Activated CD4-positive, alpha-beta T cell treated with anti-CD3 and anti-CD28 coated beads, Interleukin-2, amount 10 ng/mL, durations not matched to agents 7 days and 5 days (primary cell): Measurements from ENCODE around the gene SIX6. TPM values are rescaled to one million over a fixed set of nuclear protein-coding genes. Genes with fewer than 3 reads are reported as not detected.

Source experiments
- CTCF ChIA-PET: fragments of 350-600 bp; sonication (Branson Sonifier 250); formaldehyde crosslinking; loops from one replicate; lab custom pipeline; 2021; ENCODE audit warnings: antibody characterized with exemption; lab: Charles Lee
- POLR2A ChIA-PET: fragments of 350-600 bp; sonication (Branson Sonifier 250); formaldehyde crosslinking; loops from one replicate; lab custom pipeline; 2021; ENCODE audit warnings: antibody characterized with exemption; lab: Charles Lee
- DNase-seq: peaks from one replicate; pipeline ENCODE4 v3.0.0-alpha.2; 2020
- H3K27ac Mint-ChIP-seq: one replicate; pipeline ENCODE4 v1.8.0; 2021; ENCODE audit warnings: mild to moderate bottlenecking, moderate library complexity, mixed read lengths
- H3K27me3 Mint-ChIP-seq: one replicate; pipeline ENCODE4 v1.8.0; 2021; ENCODE audit warnings: mixed read lengths
- H3K36me3 Mint-ChIP-seq: one replicate; pipeline ENCODE4 v1.8.0; 2021; ENCODE audit warnings: low read depth, mixed read lengths
- H3K4me1 Mint-ChIP-seq: one replicate; pipeline ENCODE4 v1.8.0; 2021; ENCODE audit warnings: mixed read lengths
- H3K4me3 Mint-ChIP-seq: one replicate; pipeline ENCODE4 v1.8.0; 2021; ENCODE audit warnings: mild to moderate bottlenecking, moderate library complexity, mixed read lengths
- H3K9me3 Mint-ChIP-seq: one replicate; pipeline ENCODE4 v1.8.0; 2021; ENCODE audit warnings: mixed read lengths
- total RNA-seq, 2 experiments: library from RNA; stranded (reverse); gene quantifications; one replicate each; pipeline ENCODE4 v1.2.3, GENCODE V29; 2021

Gene SIX6
- total RNA-seq, 2 experiments from 2014 or later = not detected

DNA sequence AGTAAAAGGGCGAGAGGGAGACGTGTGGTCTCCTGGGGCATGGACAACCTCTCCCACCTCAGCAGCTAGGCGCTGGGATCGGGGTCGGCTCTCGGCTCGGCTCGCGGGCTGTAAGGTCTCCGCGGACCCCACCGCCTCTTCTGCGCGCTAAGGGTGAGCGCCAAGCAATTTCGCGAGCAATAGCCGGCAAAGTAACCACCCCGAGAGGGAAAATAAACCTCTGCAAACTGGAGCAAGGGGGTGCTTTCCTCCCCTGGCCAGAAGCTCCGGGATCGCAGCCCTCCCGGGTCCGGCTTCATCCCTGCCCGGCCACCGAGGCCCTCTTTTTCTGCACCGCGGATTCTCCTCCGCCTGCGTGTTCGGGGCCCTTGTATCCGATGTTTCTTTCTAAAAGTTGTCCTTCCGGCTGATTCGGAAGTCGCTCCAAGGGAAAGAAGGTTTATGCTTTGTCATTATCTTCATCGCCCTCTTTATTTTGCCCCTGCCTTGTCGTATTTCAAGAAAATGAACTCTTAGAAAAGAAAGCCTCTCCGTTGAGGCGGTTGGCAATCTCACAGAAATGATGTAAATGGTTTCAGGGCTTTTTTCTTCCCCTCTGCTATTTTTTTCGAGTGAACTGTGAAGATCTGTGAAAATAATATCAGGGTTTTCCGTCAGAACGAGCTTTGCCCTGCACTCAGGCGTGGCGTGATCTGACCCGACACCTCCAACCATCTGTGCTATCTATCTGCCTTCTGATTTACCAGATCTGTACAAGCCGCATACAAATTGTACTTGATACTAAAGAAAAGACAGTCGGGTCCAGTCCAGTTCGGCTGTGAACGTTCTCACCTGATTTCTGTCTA lies 1.7 kb upstream of the SIX6 start:
- no peak overlapping the region for H3K4me3 Mint-ChIP-seq
- CTCF ChIA-PET = no interaction called here
- no peak for DNase-seq
- peaks cover 86% of the 10 kb centered on the region for H3K27me3 Mint-ChIP-seq
- peaks cover 9% of the 10 kb centered on the region for H3K4me1 Mint-ChIP-seq
- H3K9me3 Mint-ChIP-seq = peaks cover 2% of the 10 kb centered on the region
- POLR2A ChIA-PET = no interaction called here
- no peaks in the 10 kb centered on the region for H3K36me3 Mint-ChIP-seq
- peak overlapping the region; percentile 73 for H3K27ac Mint-ChIP-seq

DNA sequence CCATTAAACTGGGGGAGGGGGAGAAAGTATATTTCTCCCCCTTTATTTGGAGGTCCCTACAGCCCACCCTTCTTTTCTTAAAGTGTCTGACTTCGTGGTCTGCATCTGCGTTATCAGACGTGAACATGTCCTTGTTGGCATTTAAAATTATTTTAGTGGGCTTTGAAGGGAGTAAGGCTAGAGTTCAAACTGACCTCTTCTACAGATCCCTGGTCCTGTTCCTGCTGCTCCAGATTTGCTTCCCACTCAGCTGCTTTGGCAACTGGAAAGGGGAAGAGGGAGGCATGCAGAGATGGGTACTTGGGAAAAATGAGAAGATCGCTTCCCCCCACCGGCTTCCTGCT lies 611 bp upstream of the SIX6 start:
- Mint-ChIP-seq H3K9me3 (peaks cover 3% of the 10 kb centered on the region), H3K27me3 (peaks cover 90% of the 10 kb centered on the region), H3K4me1 (peaks cover 9% of the 10 kb centered on the region), H3K36me3 (no peaks in the 10 kb centered on the region), H3K27ac (peak overlapping the region; percentile 62), H3K4me3 (no peak overlapping the region)
- CTCF ChIA-PET = no interaction called here
- no peak for DNase-seq
- POLR2A ChIA-PET = no interaction called here

DNA sequence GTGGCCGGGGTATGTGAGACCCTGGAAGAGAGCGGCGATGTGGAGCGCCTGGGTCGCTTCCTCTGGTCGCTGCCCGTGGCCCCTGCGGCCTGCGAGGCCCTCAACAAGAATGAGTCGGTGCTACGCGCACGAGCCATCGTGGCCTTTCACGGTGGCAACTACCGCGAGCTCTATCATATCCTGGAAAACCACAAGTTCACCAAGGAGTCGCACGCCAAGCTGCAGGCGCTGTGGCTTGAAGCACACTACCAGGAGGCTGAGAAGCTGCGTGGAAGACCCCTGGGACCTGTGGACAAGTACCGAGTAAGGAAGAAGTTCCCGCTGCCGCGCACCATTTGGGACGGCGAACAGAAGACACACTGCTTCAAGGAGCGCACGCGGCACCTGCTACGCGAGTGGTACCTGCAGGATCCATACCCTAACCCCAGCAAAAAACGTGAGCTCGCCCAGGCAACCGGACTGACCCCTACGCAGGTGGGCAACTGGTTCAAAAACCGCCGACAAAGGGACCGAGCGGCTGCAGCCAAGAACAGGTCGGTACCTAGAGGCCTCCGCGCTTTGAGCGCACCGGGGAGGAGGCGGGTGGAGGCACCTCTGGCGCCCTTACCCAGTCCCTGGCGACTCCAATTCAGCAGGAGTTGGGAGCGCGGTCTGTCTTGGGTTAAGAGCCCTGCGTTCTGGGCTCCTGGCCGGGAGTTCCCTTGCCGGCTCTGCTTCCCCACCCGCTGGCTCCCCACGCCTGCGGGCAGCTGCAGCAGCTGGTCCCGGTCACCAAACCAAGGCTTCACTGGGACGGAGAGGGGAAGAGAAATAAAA lies 700 bp downstream of the SIX6 start:
- DNase-seq = no peak
- ChIA-PET CTCF (no interaction called here), POLR2A (no interaction called here)
- Mint-ChIP-seq H3K4me3 (peak overlapping the region; percentile 22), H3K27ac (no peak overlapping the region), H3K4me1 (peaks cover 13% of the 10 kb centered on the region), H3K9me3 (peaks cover 3% of the 10 kb centered on the region), H3K36me3 (no peaks in the 10 kb centered on the region), H3K27me3 (peaks cover 90% of the 10 kb centered on the region)

DNA sequence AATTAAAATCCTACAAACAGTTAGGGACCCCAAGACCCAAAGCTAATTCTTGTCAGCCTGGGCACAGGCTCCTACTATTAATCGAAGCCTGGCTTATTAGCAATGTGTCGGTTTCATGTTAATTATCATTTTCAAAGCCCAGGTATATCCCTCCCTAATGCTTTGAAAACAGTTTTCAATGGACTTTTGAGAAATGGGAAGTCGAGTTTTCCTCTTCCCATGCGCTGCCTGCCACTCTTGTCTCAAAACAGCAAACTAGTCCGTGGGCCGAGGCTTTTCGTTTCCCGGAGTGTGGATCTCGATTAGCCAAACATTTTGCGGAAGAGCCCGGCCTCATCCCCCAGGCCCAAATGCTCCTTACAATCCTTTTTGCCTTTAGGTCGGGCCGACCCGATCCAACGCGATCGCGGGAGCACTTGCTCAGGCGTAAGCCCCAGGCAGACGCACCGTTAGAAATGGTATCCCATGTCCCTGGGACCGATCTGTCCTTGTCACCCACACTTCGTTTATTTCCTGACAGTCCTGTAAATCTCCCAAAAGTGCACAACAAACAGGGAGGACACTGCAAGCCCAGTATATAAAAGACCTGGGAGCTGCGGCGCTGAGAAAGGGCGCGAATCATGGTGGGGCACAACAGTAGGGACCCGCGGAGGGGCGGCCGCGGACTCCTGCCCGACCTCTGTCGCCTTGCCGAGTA lies 1.5 kb downstream of the SIX6 start:
- ChIA-PET POLR2A (no interaction called here), CTCF (no interaction called here)
- Mint-ChIP-seq H3K27ac (peak overlapping the region; percentile 46), H3K36me3 (no peaks in the 10 kb centered on the region), H3K4me1 (peaks cover 13% of the 10 kb centered on the region), H3K4me3 (no peak overlapping the region), H3K27me3 (peaks cover 89% of the 10 kb centered on the region), H3K9me3 (peaks cover 3% of the 10 kb centered on the region)
- no peak for DNase-seq

DNA sequence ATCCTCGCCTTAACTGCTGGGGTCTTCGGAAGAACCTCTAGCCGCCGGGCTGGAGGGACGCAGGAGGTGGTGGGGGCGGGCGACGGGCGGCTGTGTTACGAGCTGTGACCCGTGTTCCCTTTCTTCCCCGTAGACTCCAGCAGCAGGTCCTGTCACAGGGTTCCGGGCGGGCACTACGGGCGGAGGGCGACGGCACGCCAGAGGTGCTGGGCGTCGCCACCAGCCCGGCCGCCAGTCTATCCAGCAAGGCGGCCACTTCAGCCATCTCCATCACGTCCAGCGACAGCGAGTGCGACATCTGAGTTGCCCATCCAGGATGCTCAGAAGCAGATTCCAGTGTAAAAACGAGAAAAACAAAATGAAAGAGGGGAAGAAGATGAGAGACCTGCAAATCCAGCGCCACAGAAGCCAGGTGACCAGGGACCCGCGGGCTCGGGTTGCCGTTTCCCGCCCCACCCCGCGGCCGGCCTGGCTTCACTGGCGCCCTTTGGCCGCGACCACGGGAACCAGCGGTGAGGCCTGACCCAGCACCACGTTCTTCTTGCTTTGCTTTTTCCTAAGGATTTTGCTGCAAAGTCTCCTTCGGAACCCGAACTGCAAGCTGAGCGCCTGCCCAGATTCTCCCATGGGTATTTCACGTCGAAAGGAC lies 2.1 kb downstream of the SIX6 start:
- H3K27me3 Mint-ChIP-seq = peaks cover 88% of the 10 kb centered on the region
- no peak overlapping the region for H3K27ac Mint-ChIP-seq
- H3K36me3 Mint-ChIP-seq = no peaks in the 10 kb centered on the region
- POLR2A ChIA-PET = no interaction called here
- CTCF ChIA-PET = no interaction called here
- H3K4me3 Mint-ChIP-seq = no peak overlapping the region
- peaks cover 3% of the 10 kb centered on the region for H3K9me3 Mint-ChIP-seq
- H3K4me1 Mint-ChIP-seq = peaks cover 15% of the 10 kb centered on the region
- DNase-seq = no peak

DNA sequence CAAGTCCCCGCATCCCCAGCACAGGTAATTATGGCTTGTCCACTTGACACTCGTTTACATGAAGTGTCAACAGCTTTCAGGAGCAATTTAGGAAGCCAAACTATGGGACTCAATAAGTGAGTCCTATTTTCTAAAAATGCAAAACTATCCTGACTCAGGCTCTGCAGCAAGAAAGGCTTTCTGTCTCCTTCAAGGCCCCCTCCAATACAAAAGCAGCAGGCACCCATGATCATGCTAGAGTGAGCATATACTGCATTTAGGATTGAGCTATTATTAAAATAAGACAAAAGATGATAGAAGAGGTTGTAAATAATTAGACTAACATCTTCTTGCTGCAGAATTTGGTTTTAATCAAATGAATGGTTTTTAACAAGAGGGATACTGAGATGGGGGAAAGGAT lies 3.2 kb downstream of the SIX6 start:
- POLR2A ChIA-PET = no interaction called here
- Mint-ChIP-seq H3K4me3 (no peak overlapping the region), H3K36me3 (no peaks in the 10 kb centered on the region), H3K4me1 (peaks cover 19% of the 10 kb centered on the region), H3K27me3 (peaks cover 88% of the 10 kb centered on the region), H3K27ac (no peak overlapping the region), H3K9me3 (peaks cover 3% of the 10 kb centered on the region)
- CTCF ChIA-PET = no interaction called here
- no peak for DNase-seq

DNA sequence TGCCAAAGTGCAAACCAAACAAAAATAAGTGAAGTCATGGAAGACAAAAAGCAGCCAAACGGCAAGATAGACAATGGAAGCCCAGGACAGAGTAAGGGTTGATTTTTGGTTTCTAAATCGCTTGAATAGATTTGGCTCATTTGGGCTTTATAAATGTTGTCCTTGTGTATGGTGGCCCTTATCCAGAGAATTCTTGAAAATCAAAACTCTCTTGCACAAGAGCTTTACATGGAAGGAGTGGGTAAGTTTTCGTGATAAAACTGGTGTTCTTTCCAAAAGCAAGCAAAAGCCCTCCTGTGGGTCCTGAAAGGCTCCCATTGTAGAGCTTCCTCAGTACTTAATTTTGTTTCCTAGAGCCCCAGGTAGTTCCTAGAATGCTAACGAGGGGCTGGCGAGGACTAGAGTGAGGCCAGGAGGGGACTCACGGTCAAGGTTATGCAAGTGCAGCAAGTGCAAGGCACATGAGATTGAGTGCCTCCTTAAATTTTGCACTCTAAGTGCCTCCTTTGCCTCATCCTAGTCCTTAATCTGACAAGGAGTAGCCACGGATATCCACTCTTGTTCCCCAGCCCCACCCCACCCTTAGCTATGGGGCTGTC lies 4.1 kb downstream of the SIX6 start:
- H3K4me1 Mint-ChIP-seq = peaks cover 16% of the 10 kb centered on the region
- ChIA-PET POLR2A (no interaction called here), CTCF (interaction anchor here (1.6 kb wide), 1 partner anchor 10 kb away, joined by 3 read pairs; no protein-coding TSS in a partner anchor)
- peaks cover 3% of the 10 kb centered on the region for H3K9me3 Mint-ChIP-seq
- no peak for DNase-seq
- peaks cover 85% of the 10 kb centered on the region for H3K27me3 Mint-ChIP-seq
- no peaks in the 10 kb centered on the region for H3K36me3 Mint-ChIP-seq
- H3K4me3 Mint-ChIP-seq = no peak overlapping the region
- H3K27ac Mint-ChIP-seq = no peak overlapping the region

DNA sequence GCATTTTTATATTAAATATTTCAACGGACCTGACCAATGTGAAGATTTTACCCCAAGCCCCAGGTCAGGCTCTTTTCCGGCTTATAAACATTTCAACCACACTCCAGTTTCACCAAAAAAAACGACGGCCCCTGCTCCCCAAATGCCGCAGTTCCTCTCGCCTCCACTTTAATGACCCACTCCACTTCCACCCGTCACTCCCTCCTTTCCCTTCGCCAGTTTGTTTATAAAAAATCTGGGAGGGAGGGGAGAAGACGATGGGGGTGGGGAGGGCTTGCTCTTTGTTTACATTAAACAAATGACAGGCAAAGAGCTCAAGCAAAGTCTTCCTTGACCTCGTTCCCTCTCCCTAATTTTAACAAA lies 5.4 kb downstream of the SIX6 start:
- Mint-ChIP-seq H3K4me1 (peaks cover 16% of the 10 kb centered on the region), H3K9me3 (peaks cover 3% of the 10 kb centered on the region), H3K4me3 (no peak overlapping the region), H3K27me3 (peaks cover 77% of the 10 kb centered on the region), H3K27ac (peak overlapping the region; percentile 16), H3K36me3 (no peaks in the 10 kb centered on the region)
- ChIA-PET CTCF (interaction anchor here (1.6 kb wide), 1 partner anchor 11 kb away, joined by 3 read pairs; no protein-coding TSS in a partner anchor), POLR2A (no interaction called here)
- DNase-seq = no peak

DNA sequence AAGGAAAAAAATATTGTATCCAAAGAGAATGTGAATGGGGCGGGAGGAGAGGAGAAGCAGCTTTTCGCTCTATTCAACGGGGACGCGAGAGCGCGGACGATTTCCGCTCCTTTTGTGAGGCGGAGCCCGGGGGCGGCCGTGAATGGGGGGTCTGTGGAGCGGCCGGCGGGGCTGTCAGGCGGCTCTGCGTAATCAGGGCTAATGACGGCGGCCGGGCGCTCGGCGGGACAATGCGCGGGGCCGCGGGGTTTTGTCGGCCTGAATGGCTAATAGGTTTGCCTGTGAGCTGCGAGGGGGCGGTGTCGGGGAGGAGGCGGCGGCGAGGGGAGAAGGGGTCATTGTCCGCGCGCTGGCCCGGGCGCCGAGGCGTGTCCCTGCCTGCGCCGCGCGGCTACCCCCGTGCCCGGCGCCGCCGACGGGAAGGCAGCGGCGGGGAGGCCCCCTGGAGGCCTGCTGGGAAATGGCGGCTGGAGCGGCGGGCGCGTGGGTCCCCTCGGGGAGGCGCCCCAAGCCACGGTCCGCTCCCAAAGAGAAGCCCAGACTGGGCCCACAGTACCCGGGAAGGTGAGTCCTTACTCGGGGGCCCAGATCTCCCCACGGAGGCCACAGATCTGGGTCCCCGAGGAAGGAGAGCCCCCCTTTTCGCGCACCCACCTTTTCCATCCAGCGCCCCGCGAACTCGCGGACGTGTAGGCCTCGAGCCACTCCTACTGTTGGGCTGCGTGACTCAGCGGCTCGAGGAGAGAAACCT lies 6.0 kb downstream of the SIX6 start:
- ChIA-PET CTCF (no interaction called here), POLR2A (no interaction called here)
- Mint-ChIP-seq H3K27me3 (peaks cover 73% of the 10 kb centered on the region), H3K4me3 (no peak overlapping the region), H3K27ac (no peak overlapping the region), H3K36me3 (no peaks in the 10 kb centered on the region), H3K9me3 (peaks cover 3% of the 10 kb centered on the region), H3K4me1 (peaks cover 13% of the 10 kb centered on the region)
- DNase-seq = no peak

DNA sequence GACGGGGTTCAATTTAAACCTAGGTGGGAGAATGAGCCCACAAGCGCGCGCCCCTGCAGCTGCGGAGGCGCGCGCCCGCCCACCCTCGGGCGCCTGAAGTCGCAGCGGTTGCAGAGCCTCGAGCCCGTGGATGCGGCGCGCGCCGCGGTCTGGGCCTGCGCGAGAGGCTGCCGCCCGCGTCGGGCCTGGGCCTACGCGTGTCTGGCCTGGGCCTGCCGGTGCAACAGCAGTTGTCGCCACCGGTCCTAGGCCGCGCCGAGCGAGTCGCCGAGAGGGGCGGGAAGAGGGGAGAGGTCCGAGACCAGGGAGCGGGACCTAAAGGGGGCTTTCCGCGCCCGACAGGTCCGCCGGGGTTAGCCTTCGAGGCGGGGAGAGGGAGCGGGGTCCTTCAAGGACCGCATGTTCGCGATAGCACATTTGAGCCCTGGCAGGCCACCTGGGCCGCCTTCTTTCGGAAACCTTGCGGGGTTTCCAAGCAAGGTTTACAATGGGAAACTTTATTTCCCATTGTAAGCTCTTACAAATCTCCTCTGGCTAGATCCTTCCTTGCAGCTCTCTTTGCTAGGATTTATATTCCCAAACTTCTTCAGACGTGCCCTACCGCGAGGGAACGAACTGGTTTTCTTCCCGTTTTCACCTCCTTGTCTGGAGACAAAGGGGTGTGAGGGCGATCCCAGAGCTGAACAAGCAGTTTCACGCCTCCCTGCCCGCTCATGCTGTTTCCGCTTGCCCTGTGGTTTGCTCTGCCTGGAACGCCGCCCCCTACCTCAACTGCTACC lies 6.8 kb downstream of the SIX6 start:
- H3K4me3 Mint-ChIP-seq = no peak overlapping the region
- POLR2A ChIA-PET = no interaction called here
- DNase-seq = no peak
- no peak overlapping the region for H3K27ac Mint-ChIP-seq
- H3K36me3 Mint-ChIP-seq = no peaks in the 10 kb centered on the region
- H3K4me1 Mint-ChIP-seq = peaks cover 13% of the 10 kb centered on the region
- H3K9me3 Mint-ChIP-seq = peaks cover 3% of the 10 kb centered on the region
- H3K27me3 Mint-ChIP-seq = peaks cover 72% of the 10 kb centered on the region
- CTCF ChIA-PET = no interaction called here

DNA sequence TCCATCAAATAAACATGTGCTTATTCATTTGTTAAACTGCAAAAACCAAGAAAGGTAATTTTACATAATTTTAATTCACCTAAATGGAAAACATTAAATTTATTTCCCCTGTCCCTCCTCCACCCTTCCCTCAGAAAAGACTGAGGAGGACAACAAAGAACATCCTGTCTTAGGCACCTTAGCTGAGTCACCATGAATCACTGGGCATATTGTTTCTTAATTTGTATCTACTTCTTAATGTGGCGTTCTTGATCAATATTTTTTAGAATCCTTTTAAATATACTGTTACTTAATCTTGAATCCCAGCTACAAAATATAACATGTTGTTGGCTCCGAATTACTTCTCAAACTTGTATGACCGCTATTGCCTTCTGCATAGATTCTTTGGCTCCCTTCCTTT lies 23.5 kb downstream of the SIX6 start:
- Mint-ChIP-seq H3K27me3 (peaks cover 23% of the 10 kb centered on the region), H3K4me3 (no peak overlapping the region), H3K27ac (no peak overlapping the region), H3K9me3 (no peaks in the 10 kb centered on the region), H3K4me1 (no peaks in the 10 kb centered on the region), H3K36me3 (no peaks in the 10 kb centered on the region)
- DNase-seq = no peak
- CTCF ChIA-PET = no interaction called here
- POLR2A ChIA-PET = no interaction called here
